Measurements from ENCODE around the gene SMG6.

GRCh38 chr17:2041561-2042389 is 261.8 kb downstream of the SMG6 start, which contains the start of gene OVCA2:
- TF ChIP-seq CTCF (IDR thresholded peaks at IDR 0.05): peak; percentile 52
- TF ChIP-seq ZFX (IDR thresholded peaks at IDR 0.05; ENCODE audit: borderline replicate concordance): no peak

Data from 22Rv1 (cell line).